SU-DHL-6 (cell line): ENCODE results near the gene APOC3.

Source experiments
- CTCF ChIP-seq: fragments of 200-600 bp; sonication (generic); IDR thresholded peaks from one replicate; pipeline ENCODE4 v1.5.1; 2017; ENCODE audit warnings: antibody characterized with exemption, mild to moderate bottlenecking, low read length, moderate library complexity; ENCODE audit not compliant: insufficient read depth, poor library complexity, severe bottlenecking
- EZH2phosphoT487 ChIP-seq: fragments of 200-600 bp; sonication (generic), shearing (Covaris generic); conservative IDR thresholded peaks from 2 replicates; pipeline ENCODE4 v1.6.1; 2018; ENCODE audit warnings: mild to moderate bottlenecking, antibody characterized with exemption, low read length, moderate library complexity, mixed read lengths

- no peak for TF ChIP-seq CTCF
- TF ChIP-seq EZH2phosphoT487, result no peak
These were observed 36.0 kb downstream of the APOC3 start for GRCh38 chr11:116865696-116866095.
